Retina (tissue), 1 donor: ENCODE data around the gene OR2A1.
A peak's percentile ranks its signal among the peaks of the same experiment; 100 is the strongest.
"Not testable (repeated sequence)": the region's sequence is repeated elsewhere in the genome, so short reads cannot be mapped to it uniquely, and the experiment has no call there.

Source experiments
- DNase-seq: peaks from one replicate; pipeline ENCODE4 v3.0.0-alpha.2; 2016

The OR2A1 gene

GRCh38 chr7:144311872-144312469 lies at the start of gene OR2A1:
Gene OR2A1 (plus strand): TSS chr7:144312419. CDS start chr7:144318125, 5,706 bp downstream.
- not testable (repeated sequence) for DNase-seq

GRCh38 chr7:144264692-144265091 lies 47.5 kb upstream of the OR2A1 start, which contains the start of gene OR2A7:
Gene OR2A7 (minus strand): TSS chr7:144264792. CDS start chr7:144259628, 5,164 bp downstream.
- DNase-seq: peak; percentile 0

- DNase-seq: not testable (repeated sequence)
These were observed 43.0 kb upstream of the OR2A1 start, which contains the start of gene CTAGE8 for GRCh38 chr7:144269188-144269587. Gene CTAGE8 (minus strand): TSS chr7:144269288. CDS start chr7:144269250, 38 bp downstream.

GRCh38 chr7:144275281-144275680 lies 36.9 kb upstream of the OR2A1 start:
- not testable (repeated sequence) for DNase-seq

GRCh38 chr7:144280010-144280409 lies 32.2 kb upstream of the OR2A1 start:
- not testable (repeated sequence) for DNase-seq

GRCh38 chr7:144281981-144282380 lies 30.2 kb upstream of the OR2A1 start:
- not testable (repeated sequence) for DNase-seq

GRCh38 chr7:144282490-144282889 lies 29.7 kb upstream of the OR2A1 start:
- not testable (repeated sequence) for DNase-seq

- not testable (repeated sequence) for DNase-seq
These were observed 28.5 kb upstream of the OR2A1 start for GRCh38 chr7:144283716-144284115.

- not testable (repeated sequence) for DNase-seq
These were observed 24.9 kb upstream of the OR2A1 start for GRCh38 chr7:144287171-144287784.

- DNase-seq: not testable (repeated sequence)
These were observed 20.6 kb upstream of the OR2A1 start for GRCh38 chr7:144291607-144292006.

GRCh38 chr7:144292384-144293161 lies 19.6 kb upstream of the OR2A1 start:
- DNase-seq: not testable (repeated sequence)

- not testable (repeated sequence) for DNase-seq
These were observed 18.3 kb upstream of the OR2A1 start for GRCh38 chr7:144293794-144294499.

- DNase-seq: not testable (repeated sequence)
These were observed 9.5 kb upstream of the OR2A1 start for GRCh38 chr7:144302578-144303303.

GRCh38 chr7:144303607-144304006 lies 8.6 kb upstream of the OR2A1 start:
- not testable (repeated sequence) for DNase-seq

- not testable (repeated sequence) for DNase-seq
These were observed 7.1 kb upstream of the OR2A1 start for GRCh38 chr7:144305156-144305555.

GRCh38 chr7:144309702-144310101 lies 2.5 kb upstream of the OR2A1 start:
- not testable (repeated sequence) for DNase-seq

- not testable (repeated sequence) for DNase-seq
These were observed 1.0 kb upstream of the OR2A1 start for GRCh38 chr7:144311218-144311617.

- not testable (repeated sequence) for DNase-seq
These were observed 5.3 kb downstream of the OR2A1 start for GRCh38 chr7:144317537-144317936.

- DNase-seq: not testable (repeated sequence)
These were observed 7.3 kb downstream of the OR2A1 start for GRCh38 chr7:144319547-144319946.

- DNase-seq: not testable (repeated sequence)
These were observed 9.5 kb downstream of the OR2A1 start for GRCh38 chr7:144321677-144322206.

- not testable (repeated sequence) for DNase-seq
These were observed 11.1 kb downstream of the OR2A1 start for GRCh38 chr7:144323359-144323758.

- DNase-seq: not testable (repeated sequence)
These were observed 13.6 kb downstream of the OR2A1 start for GRCh38 chr7:144325868-144326267.
